MM.1S (cell line): Measurements from ENCODE around the gene CBFB.

ENCODE experiments used
- CTCF ChIP-seq: fragments of 300-600 bp; sonication (generic); IDR thresholded peaks from 2 replicates; pipeline ENCODE4 v1.5.1; 2016; ENCODE audit warnings: antibody characterized with exemption, low read length, mixed read lengths
- EZH2 ChIP-seq: fragments of 300-600 bp; sonication (generic); optimal IDR thresholded peaks from 2 replicates; pipeline ENCODE3; 2017; ENCODE audit warnings: low read depth, mild to moderate bottlenecking, antibody characterized with exemption, low read length, mixed read lengths
- EZH2phosphoT487 ChIP-seq: fragments of 300-600 bp; sonication (generic); IDR thresholded peaks from 2 replicates; pipeline ENCODE4 v1.6.1; 2018; ENCODE audit warnings: antibody characterized with exemption, low read length

- TF ChIP-seq CTCF (no peak), EZH2 (no peak), EZH2phosphoT487 (no peak)
Measured at GRCh38 chr16:67146523-67147357, 117.8 kb downstream of the CBFB start.
